Sigmoid colon (tissue), 4 donors: ENCODE results near the gene GSS.

Source experiments
- CTCF ChIP-seq, 4 experiments: fragments of 450-650 bp in 3 of 4; fragments of 200-600 bp in 1 of 4; IDR thresholded peaks; one replicate each; pipeline ENCODE4 v1.5.1; 2016 to 2019; ENCODE audit warnings: antibody characterized with exemption in 4 of 4, mild to moderate bottlenecking in 3 of 4, moderate library complexity in 2 of 4
- EP300 ChIP-seq, 4 donors: sonication (generic); formaldehyde crosslinking; IDR thresholded peaks; one replicate each; pipeline ENCODE4 v1.6.1; 2017; ENCODE audit warnings: antibody characterized with exemption in 4 of 4
- POLR2A ChIP-seq, 2 donors: fragments of 450-650 bp; IDR thresholded peaks; one replicate each; pipeline ENCODE4 v1.6.1; 2016; ENCODE audit warnings: antibody characterized with exemption in 2 of 2, mild to moderate bottlenecking in 2 of 2, moderate library complexity in 2 of 2
- POLR2AphosphoS5 ChIP-seq, 4 donors: sonication (generic); formaldehyde crosslinking; IDR thresholded peaks; one replicate each; pipeline ENCODE4 v1.6.1; 2017; ENCODE audit warnings: antibody characterized with exemption in 4 of 4

GRCh38 chr20:34941226-34941625, 14.4 kb downstream of the GSS start:
- TF ChIP-seq POLR2A (IDR thresholded peaks at IDR 0.05) (no peak), CTCF (IDR thresholded peaks at IDR 0.05) (no peak), POLR2AphosphoS5 (IDR thresholded peaks at IDR 0.05) (no peak), EP300 (IDR thresholded peaks at IDR 0.05) (no peak)
